ENCODE data around the gene S100A6.

Gene S100A6

DNA sequence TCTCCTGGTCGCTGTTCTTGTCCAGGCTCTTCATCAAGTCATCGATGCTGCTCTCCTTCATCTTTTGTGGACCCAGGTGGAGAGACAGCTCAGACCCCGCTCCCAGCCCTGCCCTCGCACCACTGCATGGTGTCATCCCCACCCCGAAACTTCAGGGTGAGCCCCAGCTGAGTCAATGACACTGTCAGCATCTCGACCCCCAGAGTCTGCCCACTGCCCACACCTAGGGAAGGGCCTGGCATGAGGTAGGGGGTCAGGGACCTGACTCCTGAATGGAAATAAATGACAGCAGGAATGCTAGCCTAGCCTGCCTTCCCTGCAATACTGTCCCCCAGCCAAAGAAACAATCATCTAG lies 1.6 kb upstream of the S100A6 start:
- Histone ChIP-seq H3K4me3 (ENCODE audit: low read depth, low read length) (no peak overlapping the region), H3K27ac (no peak overlapping the region), H3K27me3 (replicated peaks) (no peaks in the 10 kb centered on the region), H3K36me3 (replicated peaks) (no peaks in the 10 kb centered on the region)
- TF ChIP-seq, protein P1, sequence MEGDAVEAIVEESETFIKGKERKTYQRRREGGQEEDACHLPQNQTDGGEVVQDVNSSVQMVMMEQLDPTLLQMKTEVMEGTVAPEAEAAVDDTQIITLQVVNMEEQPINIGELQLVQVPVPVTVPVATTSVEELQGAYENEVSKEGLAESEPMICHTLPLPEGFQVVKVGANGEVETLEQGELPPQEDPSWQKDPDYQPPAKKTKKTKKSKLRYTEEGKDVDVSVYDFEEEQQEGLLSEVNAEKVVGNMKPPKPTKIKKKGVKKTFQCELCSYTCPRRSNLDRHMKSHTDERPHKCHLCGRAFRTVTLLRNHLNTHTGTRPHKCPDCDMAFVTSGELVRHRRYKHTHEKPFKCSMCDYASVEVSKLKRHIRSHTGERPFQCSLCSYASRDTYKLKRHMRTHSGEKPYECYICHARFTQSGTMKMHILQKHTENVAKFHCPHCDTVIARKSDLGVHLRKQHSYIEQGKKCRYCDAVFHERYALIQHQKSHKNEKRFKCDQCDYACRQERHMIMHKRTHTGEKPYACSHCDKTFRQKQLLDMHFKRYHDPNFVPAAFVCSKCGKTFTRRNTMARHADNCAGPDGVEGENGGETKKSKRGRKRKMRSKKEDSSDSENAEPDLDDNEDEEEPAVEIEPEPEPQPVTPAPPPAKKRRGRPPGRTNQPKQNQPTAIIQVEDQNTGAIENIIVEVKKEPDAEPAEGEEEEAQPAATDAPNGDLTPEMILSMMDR (IDR thresholded peaks at IDR 0.05; ENCODE audit: low read depth, low read length, missing control alignments): no peak
- no peak for DNase-seq
- in situ Hi-C loops (cut with HindIII; ENCODE audit: low pct_ligation_motif_present, low sequenced_read_pairs): no loop called here

DNA sequence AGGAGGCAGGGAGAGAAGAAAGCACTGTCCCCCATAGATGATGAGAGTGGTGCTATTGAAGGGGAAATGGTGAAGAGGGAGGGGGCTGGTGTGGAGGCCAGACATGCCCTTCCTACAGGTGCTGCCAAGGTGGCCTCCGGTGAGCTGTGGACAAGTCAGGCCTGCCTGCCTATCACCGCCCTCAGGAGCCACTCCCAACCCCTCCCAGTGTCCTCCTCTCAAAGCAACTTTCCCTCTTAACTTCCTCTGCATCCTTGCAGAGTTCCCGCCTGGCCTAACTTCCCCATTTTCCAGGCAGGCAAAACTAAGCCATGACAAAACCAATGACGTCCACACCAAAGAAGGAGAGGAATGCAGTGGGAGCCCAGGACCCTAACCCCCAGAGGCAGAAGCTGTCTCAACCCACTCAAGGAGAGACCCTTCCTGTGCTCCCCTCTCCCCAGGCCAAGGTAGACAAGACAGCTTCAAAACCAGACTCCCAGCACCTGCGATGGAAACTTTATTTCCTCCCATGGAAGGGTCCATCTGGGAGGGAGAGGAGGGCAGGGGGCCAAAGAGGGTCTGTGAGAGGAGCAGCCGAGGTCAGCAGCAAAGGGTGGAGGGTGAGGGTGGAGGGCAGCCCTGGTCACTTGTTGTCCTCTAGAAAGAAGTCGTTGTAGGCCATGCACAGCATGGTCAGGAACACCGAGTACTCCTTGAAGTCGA lies 1.0 kb upstream of the S100A6 start:
- no peak overlapping the region for H3K27ac ChIP-seq
- in situ Hi-C loops (cut with HindIII; ENCODE audit: low pct_ligation_motif_present, low sequenced_read_pairs): no loop called here

DNA sequence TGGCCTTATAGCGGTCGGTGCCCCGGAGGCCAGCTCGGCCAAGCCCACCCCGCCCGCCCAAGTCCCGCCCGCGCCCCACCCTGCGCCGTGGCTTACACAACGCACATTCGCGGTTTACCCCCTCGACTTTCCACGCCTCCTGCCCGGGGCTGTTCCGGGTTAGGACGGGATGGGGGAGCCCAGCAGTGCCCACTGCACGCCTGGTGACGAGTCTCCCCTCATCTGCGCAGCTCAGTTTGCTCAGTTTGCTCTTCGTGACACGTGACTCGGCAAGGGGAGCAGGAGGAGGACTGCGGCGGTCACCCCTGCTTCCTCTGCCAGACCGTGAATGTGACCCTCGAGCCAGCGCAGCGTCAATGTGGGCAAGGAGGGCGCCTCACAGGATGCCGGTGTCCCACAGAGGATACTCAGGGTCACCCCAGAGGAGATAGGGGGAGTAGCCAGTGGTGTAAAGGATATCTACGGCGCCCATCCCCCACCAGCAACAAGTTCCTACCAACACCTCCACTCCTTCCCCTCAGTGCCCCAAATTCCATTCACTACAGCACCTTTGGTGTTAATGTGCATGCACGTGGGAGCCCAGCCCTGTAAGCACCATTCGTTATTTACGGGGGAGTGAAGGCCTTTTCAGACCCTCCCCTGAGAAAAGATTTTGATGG lies 350 bp upstream of the S100A6 start:
- in situ Hi-C loops (cut with HindIII; ENCODE audit: low pct_ligation_motif_present, low sequenced_read_pairs): no loop called here
- peak overlapping the region; percentile 74 for H3K4me3 ChIP-seq (ENCODE audit: low read depth, low read length)

More for the DNA sequence above, 1.0 kb upstream of the S100A6 start:
- Histone ChIP-seq H3K36me3 (replicated peaks) (no peaks in the 10 kb centered on the region), H3K27me3 (replicated peaks) (no peaks in the 10 kb centered on the region), H3K4me3 (ENCODE audit: low read depth, low read length) (peak overlapping the region; percentile 74)
- TF ChIP-seq, protein P1 (IDR thresholded peaks at IDR 0.05; ENCODE audit: low read depth, low read length, missing control alignments): no peak
- DNase-seq: no peak

DNA sequence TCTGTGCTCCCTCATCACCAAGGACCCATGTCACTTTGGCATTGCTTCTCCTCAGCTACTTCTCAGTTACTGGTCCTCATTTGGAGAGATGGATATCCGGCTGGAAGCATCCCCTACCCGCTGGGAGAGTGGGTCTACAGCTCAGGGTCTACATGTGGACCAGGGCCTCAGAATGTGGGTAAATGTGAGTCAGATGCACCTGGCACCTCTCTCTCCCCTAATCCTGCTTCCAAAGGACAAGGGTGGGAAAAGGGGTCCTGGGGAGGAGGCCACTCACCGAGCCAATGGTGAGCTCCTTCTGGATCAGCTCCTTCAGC lies 908 bp downstream of the S100A6 start:
- Histone ChIP-seq H3K27me3 (replicated peaks) (no peaks in the 10 kb centered on the region), H3K4me3 (ENCODE audit: low read depth, low read length) (peak overlapping the region; percentile 74), H3K36me3 (replicated peaks) (no peaks in the 10 kb centered on the region), H3K27ac (peak overlapping the region; percentile 68)
- in situ Hi-C loops (cut with HindIII; ENCODE audit: low pct_ligation_motif_present, low sequenced_read_pairs): no loop called here
- TF ChIP-seq, protein P1 (IDR thresholded peaks at IDR 0.05; ENCODE audit: low read depth, low read length, missing control alignments): no peak
- no peak for DNase-seq

More for the DNA sequence above, 350 bp upstream of the S100A6 start:
- Histone ChIP-seq H3K36me3 (replicated peaks) (no peaks in the 10 kb centered on the region), H3K27ac (peak overlapping the region; percentile 68), H3K27me3 (replicated peaks) (no peaks in the 10 kb centered on the region)
- peak; percentile 61 for DNase-seq
- TF ChIP-seq, protein P1 (IDR thresholded peaks at IDR 0.05; ENCODE audit: low read depth, low read length, missing control alignments): no peak

DNA sequence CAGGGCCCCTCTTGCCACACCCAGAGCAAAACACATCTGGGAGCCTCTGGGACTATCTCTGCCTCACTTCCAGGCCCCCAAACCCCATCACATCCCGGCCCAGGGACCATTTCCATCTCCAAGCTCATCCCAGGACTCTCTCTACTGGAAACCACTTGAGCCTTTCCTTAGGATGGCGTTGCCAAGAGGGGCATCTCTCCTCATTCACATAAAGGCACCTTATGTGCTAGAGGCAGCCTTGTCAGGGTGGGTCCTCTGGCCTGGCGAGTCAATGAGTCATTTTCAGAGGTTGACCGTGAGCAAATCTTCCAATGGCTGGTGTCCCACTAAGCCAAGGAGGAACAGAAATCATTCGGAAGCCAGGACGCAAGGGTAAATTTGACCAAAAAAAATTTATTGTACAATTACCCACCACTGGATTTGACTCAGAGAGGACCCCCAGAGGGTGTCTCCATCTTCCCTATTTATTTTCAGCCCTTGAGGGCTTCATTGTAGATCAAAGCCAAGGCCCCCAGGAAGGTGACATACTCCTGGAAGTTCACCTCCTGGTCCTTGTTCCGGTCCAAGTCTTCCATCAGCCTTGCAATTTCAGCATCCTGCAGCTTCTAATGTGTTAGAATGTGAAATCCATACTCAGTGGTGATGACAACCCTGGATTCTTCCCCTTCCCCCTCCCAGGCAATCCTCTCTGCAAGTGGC lies 1.4 kb downstream of the S100A6 start:
- TF ChIP-seq, protein P1 (IDR thresholded peaks at IDR 0.05; ENCODE audit: low read depth, low read length, missing control alignments): no peak
- Histone ChIP-seq H3K27me3 (replicated peaks) (no peaks in the 10 kb centered on the region), H3K4me3 (ENCODE audit: low read depth, low read length) (peak overlapping the region; percentile 74), H3K27ac (peak overlapping the region; percentile 88), H3K36me3 (replicated peaks) (no peaks in the 10 kb centered on the region)
- in situ Hi-C loops (cut with HindIII; ENCODE audit: low pct_ligation_motif_present, low sequenced_read_pairs): no loop called here
- no peak for DNase-seq

Data from brain microvascular endothelial cell (primary cell).